Gastrocnemius medialis (tissue), 4 donors: ENCODE data around the gene XDH. TPM values are rescaled to one million over a fixed set of nuclear protein-coding genes. Genes with fewer than 3 reads are reported as not detected.

Source experiments
- ATAC-seq, 2 donors: fragments of 150-250 bp; one replicate each; pipeline ENCODE4 v1.9.1; 2016
- DNase-seq, 2 donors: peaks; one replicate each; pipeline ENCODE4 v3.0.0-alpha.2; 2019
- H3K27ac ChIP-seq, 4 donors: fragments of 200-600 bp; sonication (generic); 1 replicate in 1 of 4; 2 replicates in 3 of 4; pipeline ENCODE4 v1.5.1; 2016 to 2018; ENCODE audit warnings: mild to moderate bottlenecking in 2 of 4, moderate library complexity in 1 of 4
- H3K27me3 ChIP-seq, 3 donors: fragments of 200-600 bp; sonication (generic) in 2 of 3; 1 replicate in 1 of 3; 2 replicates in 2 of 3; pipeline versions ENCODE4 v1.5.1 to v1.6.0; 2016 to 2019; ENCODE audit warnings: mild to moderate bottlenecking in 1 of 3, moderate library complexity in 1 of 3
- H3K36me3 ChIP-seq, 2 donors: fragments of 200-600 bp; sonication (generic) in 1 of 2; one replicate each; pipeline ENCODE4 v1.5.1; 2017 to 2018
- H3K4me1 ChIP-seq, 2 donors: fragments of 200-600 bp; sonication (generic) in 1 of 2; one replicate each; pipeline ENCODE4 v1.5.1; 2016 to 2017; ENCODE audit warnings: mild to moderate bottlenecking in 2 of 2
- H3K4me3 ChIP-seq, 4 donors: fragments of 200-600 bp; sonication (generic) in 3 of 4; 1 replicate in 1 of 4; 2 replicates in 3 of 4; pipeline ENCODE4 v1.5.1; 2016 to 2019; ENCODE audit warnings: mild to moderate bottlenecking in 2 of 4
- H3K9me3 ChIP-seq, 3 donors: fragments of 200-600 bp; sonication (generic) in 2 of 3; 1 replicate in 1 of 3; 2 replicates in 2 of 3; pipeline ENCODE4 v1.5.1; 2016 to 2019
- POLR2A ChIP-seq, 2 donors: fragments of 450-650 bp; IDR thresholded peaks; one replicate each; pipeline ENCODE4 v1.6.1; 2017; ENCODE audit warnings: antibody characterized with exemption in 2 of 2, mild to moderate bottlenecking in 2 of 2, moderate library complexity in 2 of 2
- in situ Hi-C, 4 donors: fragments of 200-750 bp; cut with MboI; loops; one replicate each; pipeline versions ENCODE4 v1.15.0 to v1.8.0; 2017; ENCODE audit warnings: low sequenced_read_pairs in 4 of 4
- intact Hi-C: fragments of 100-400 bp; cut with DNase I; formaldehyde crosslinking; loops from one replicate; pipeline ENCODE4 v1.15.1; 2023; ENCODE audit warnings: low total_unique reads
- total RNA-seq, 4 donors: library from RNA; depleted of rRNA; stranded (reverse); fragments of >200 nt; gene quantifications; one replicate each; pipeline versions ENCODE4 v1.1.0 to v1.2.3, GENCODE V29; 2016
- TF ChIP-seq, protein P1 (sequence below), 5 experiments: fragments of 450-650 bp in 3 of 5; fragments of 200-600 bp in 2 of 5; sonication (generic) in 2 of 5; IDR thresholded peaks in 4 of 5; conservative IDR thresholded peaks in 1 of 5; 1 replicate in 4 of 5; 2 replicates in 1 of 5; pipeline ENCODE4 v1.5.1; 2016 to 2019; ENCODE audit warnings: antibody characterized with exemption in 5 of 5, mild to moderate bottlenecking in 3 of 5, moderate library complexity in 3 of 5

XDH gene
- total RNA-seq, 4 donors from 2014 or later = 0.05 to 0.29 (median 0.07) TPM; not detected in 1

DNA sequence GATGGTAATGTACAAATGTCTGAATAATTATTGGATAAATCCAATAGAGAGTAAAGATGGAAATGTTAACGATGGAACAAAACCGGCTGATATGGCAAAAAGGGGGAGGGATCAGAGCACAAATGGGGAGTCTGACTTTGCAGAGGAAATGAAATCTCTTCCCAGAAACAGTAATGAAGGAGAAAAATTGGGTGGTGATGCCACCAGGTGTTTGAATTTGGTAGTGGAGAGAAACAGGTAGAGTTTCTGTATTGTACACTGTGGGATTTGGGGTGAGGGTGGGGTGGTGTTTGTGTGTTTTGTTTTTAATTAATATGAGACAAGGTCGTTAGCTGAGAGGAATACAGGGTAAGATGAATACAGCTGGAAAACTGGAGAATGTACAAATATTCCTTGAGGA, 20.4 kb upstream of the XDH start:
- Histone ChIP-seq H3K4me3 (no peak overlapping the region), H3K27me3 (no peaks in the 10 kb centered on the region), H3K4me1 (no peaks in the 10 kb centered on the region), H3K9me3 (no peaks in the 10 kb centered on the region), H3K36me3 (no peaks in the 10 kb centered on the region), H3K27ac (no peak overlapping the region)
- in situ Hi-C loops (no loop called here), intact Hi-C loops (no loop called here)
- DNase-seq (no peak), ATAC-seq (peak in 1 of 2 donors; percentile 62)
- no peak for TF ChIP-seq POLR2A (IDR thresholded peaks at IDR 0.05)
- TF ChIP-seq, protein P1, sequence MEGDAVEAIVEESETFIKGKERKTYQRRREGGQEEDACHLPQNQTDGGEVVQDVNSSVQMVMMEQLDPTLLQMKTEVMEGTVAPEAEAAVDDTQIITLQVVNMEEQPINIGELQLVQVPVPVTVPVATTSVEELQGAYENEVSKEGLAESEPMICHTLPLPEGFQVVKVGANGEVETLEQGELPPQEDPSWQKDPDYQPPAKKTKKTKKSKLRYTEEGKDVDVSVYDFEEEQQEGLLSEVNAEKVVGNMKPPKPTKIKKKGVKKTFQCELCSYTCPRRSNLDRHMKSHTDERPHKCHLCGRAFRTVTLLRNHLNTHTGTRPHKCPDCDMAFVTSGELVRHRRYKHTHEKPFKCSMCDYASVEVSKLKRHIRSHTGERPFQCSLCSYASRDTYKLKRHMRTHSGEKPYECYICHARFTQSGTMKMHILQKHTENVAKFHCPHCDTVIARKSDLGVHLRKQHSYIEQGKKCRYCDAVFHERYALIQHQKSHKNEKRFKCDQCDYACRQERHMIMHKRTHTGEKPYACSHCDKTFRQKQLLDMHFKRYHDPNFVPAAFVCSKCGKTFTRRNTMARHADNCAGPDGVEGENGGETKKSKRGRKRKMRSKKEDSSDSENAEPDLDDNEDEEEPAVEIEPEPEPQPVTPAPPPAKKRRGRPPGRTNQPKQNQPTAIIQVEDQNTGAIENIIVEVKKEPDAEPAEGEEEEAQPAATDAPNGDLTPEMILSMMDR (IDR thresholded peaks at IDR 0.05 in 4 of 5, conservative IDR thresholded peaks at IDR 0.05 in 1 of 5) = peak in 4 of 5 experiments; percentile 25 to 43 (median 34)

DNA sequence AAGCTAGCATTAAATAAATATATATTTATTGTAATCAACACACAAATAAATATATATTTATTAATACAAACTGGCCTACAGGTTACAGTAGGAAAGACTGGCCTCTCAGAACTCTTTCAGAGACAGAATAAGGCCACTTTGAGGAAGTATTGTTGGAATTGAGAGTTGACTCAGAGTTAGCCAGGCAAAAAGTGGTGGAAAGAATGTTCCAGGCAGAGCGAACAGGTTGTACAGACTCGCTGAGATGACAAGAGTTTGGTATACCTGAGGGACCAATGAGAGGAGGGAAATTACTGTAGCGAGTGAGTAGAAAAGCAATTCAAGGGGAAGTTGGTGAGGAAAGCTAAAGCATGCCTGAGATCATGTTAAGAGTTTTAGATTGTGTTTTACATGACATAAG, 19.0 kb upstream of the XDH start:
- in situ Hi-C loops = no loop called here
- Histone ChIP-seq H3K27ac (no peak overlapping the region), H3K9me3 (no peaks in the 10 kb centered on the region), H3K4me3 (no peak overlapping the region), H3K4me1 (no peaks in the 10 kb centered on the region), H3K36me3 (no peaks in the 10 kb centered on the region), H3K27me3 (no peaks in the 10 kb centered on the region)
- DNase-seq = no peak
- ATAC-seq = no peak
- intact Hi-C loops = no loop called here
- no peak for TF ChIP-seq POLR2A (IDR thresholded peaks at IDR 0.05)
- TF ChIP-seq, protein P1 (IDR thresholded peaks at IDR 0.05 in 4 of 5, conservative IDR thresholded peaks at IDR 0.05 in 1 of 5) = no peak

DNA sequence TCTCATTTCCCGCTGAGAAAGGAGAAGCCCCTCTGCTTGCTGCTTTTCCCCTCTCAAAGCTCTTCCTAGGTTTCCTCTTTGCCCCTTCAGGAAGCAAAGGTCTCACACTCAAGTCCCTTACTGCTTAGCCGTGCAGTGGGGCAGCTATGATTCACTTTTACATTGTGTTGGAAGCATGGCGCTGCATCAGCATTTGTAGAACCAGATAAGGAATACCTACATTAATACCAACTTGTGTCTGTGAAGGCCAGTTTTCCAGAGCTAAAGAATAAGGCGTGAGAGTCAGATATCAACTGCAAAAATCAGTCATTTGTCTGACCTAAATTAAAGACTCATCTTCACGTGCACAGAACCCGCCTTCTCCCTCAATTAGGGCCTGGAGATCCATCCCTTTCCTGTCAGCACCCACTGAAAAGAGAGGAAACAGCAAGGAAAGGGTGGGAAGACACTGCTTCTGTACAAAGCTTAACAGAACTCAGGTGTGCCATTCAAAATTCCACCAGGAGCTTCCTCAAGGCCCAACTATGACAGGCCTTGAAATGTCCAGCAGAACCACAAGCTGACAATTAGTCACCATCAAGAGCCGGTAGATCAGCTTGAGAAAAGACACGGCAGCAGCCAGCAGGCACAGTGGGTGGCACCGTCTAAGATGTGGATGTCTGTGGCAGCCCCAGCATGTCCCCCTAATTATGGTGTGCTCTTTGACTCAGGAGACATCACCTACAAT, 16.1 kb upstream of the XDH start:
- TF ChIP-seq, protein P1 (IDR thresholded peaks at IDR 0.05 in 4 of 5, conservative IDR thresholded peaks at IDR 0.05 in 1 of 5) = no peak
- no peak for TF ChIP-seq POLR2A (IDR thresholded peaks at IDR 0.05)
- H3K4me1 ChIP-seq = no peaks in the 10 kb centered on the region
- H3K9me3 ChIP-seq = no peaks in the 10 kb centered on the region
- H3K36me3 ChIP-seq = no peaks in the 10 kb centered on the region
- H3K4me3 ChIP-seq = no peak overlapping the region
- ATAC-seq = no peak
- no peaks in the 10 kb centered on the region for H3K27me3 ChIP-seq
- no peak overlapping the region for H3K27ac ChIP-seq
- in situ Hi-C loops = no loop called here
- DNase-seq = no peak
- intact Hi-C loops = no loop called here

DNA sequence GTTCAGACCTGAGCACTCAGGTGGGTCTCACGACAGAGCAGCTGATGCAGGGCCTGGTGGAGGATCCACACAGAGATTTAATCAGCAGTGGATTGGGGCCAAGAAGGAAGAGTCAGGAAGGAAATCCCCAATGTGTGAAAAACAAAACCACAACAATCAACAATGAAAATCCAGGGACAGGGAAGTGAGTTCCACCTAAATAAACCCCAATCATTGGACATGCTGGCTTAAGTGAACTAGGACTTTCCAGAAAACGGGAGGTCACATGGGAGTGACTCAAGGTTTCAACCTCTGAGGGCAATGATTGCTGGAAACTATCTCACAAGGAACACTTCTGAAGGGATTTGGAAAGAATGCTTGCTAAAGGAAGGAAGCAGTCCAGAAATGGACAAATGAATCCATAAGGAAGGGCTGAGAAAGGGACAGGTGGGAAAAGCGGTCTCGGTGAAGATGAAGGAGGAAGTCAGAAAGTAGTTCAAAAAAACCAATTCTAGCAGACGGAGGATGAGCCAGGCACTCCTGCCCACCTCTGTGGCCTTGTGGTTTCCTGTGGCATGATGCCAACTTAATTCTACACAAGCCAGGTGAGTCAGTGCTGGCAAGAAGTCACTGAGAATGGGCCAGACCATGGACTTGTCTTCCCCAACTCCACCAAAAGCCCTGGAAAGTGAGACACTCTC, 15.4 kb upstream of the XDH start:
- ATAC-seq (no peak), DNase-seq (no peak)
- Histone ChIP-seq H3K9me3 (no peaks in the 10 kb centered on the region), H3K27me3 (no peaks in the 10 kb centered on the region), H3K36me3 (no peaks in the 10 kb centered on the region), H3K4me1 (no peaks in the 10 kb centered on the region), H3K4me3 (no peak overlapping the region), H3K27ac (no peak overlapping the region)
- intact Hi-C loops = no loop called here
- TF ChIP-seq, protein P1 (IDR thresholded peaks at IDR 0.05 in 4 of 5, conservative IDR thresholded peaks at IDR 0.05 in 1 of 5) = no peak
- no peak for TF ChIP-seq POLR2A (IDR thresholded peaks at IDR 0.05)
- in situ Hi-C loops = no loop called here
